ENCODE measurements around the gene UBE2O.

DNA sequence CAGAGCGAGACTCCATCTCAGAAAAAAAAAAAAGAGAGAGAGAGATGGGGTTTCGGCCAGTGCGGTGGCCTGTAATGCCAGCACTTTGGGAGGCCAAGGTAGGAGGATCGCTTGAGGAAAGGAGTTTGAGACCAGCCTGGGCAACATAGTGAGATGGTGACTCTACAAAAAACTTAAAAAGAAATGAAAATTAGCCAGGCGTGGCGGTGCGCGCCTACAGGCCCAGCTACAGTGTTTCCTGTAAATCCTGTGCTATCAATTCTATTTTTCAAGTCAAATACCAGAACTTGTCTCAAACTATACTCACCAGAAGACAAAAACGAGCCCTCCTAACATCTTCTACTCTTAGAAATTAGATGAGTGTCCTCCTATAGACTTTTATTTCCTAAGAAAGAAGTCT, 19.3 kb downstream of the UBE2O start:
- TF ChIP-seq, protein P1, sequence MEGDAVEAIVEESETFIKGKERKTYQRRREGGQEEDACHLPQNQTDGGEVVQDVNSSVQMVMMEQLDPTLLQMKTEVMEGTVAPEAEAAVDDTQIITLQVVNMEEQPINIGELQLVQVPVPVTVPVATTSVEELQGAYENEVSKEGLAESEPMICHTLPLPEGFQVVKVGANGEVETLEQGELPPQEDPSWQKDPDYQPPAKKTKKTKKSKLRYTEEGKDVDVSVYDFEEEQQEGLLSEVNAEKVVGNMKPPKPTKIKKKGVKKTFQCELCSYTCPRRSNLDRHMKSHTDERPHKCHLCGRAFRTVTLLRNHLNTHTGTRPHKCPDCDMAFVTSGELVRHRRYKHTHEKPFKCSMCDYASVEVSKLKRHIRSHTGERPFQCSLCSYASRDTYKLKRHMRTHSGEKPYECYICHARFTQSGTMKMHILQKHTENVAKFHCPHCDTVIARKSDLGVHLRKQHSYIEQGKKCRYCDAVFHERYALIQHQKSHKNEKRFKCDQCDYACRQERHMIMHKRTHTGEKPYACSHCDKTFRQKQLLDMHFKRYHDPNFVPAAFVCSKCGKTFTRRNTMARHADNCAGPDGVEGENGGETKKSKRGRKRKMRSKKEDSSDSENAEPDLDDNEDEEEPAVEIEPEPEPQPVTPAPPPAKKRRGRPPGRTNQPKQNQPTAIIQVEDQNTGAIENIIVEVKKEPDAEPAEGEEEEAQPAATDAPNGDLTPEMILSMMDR (IDR thresholded peaks at IDR 0.05) = no peak
- TF ChIP-seq EP300 (IDR thresholded peaks at IDR 0.05) = no peak
- no peak for TF ChIP-seq POLR2AphosphoS5 (IDR thresholded peaks at IDR 0.05)

Data from upper lobe of left lung (tissue), 4 donors.